ENCODE results near the gene PLXNA4. TPM values are rescaled to one million over a fixed set of nuclear protein-coding genes. Genes with fewer than 3 reads are reported as not detected.
A peak's percentile ranks its signal among the peaks of the same experiment; 100 is the strongest.

The PLXNA4 gene
- total and polyA plus RNA-seq, 4 donors = 0.04 to 1.1 (median 0.41) TPM

- TF ChIP-seq REST (IDR thresholded peaks at IDR 0.05) = no peak
- TF ChIP-seq YY1 (IDR thresholded peaks at IDR 0.05) = no peak
- TF ChIP-seq EGR1 (IDR thresholded peaks at IDR 0.05; ENCODE audit: low read depth in 2 of 2) = no peak
- TF ChIP-seq SP1 (IDR thresholded peaks at IDR 0.05) = no peak
- TF ChIP-seq HNF4G (IDR thresholded peaks at IDR 0.05) = no peak
- TF ChIP-seq FOXA2 (IDR thresholded peaks at IDR 0.05) = no peak
- TF ChIP-seq ATF3 (IDR thresholded peaks at IDR 0.05) = no peak
- TF ChIP-seq TAF1 (conservative IDR thresholded peaks at IDR 0.05) = no peak
- no peak for TF ChIP-seq JUND (IDR thresholded peaks at IDR 0.05)
- no peak for TF ChIP-seq CTCF (IDR thresholded peaks at IDR 0.05; ENCODE audit: low read depth, low read length, missing input control)
- TF ChIP-seq, protein P1, sequence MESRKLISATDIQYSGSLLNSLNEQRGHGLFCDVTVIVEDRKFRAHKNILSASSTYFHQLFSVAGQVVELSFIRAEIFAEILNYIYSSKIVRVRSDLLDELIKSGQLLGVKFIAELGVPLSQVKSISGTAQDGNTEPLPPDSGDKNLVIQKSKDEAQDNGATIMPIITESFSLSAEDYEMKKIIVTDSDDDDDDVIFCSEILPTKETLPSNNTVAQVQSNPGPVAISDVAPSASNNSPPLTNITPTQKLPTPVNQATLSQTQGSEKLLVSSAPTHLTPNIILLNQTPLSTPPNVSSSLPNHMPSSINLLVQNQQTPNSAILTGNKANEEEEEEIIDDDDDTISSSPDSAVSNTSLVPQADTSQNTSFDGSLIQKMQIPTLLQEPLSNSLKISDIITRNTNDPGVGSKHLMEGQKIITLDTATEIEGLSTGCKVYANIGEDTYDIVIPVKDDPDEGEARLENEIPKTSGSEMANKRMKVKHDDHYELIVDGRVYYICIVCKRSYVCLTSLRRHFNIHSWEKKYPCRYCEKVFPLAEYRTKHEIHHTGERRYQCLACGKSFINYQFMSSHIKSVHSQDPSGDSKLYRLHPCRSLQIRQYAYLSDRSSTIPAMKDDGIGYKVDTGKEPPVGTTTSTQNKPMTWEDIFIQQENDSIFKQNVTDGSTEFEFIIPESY (IDR thresholded peaks at IDR 0.05) = no peak
- TF ChIP-seq NR2F2 (IDR thresholded peaks at IDR 0.05) = no peak
- TF ChIP-seq RXRA (IDR thresholded peaks at IDR 0.05) = no peak
- TF ChIP-seq GABPA (IDR thresholded peaks at IDR 0.05 in 1 of 2, conservative IDR thresholded peaks at IDR 0.05 in 1 of 2) = no peak
- no peak for TF ChIP-seq RAD21 (IDR thresholded peaks at IDR 0.05)
- Histone ChIP-seq H3K4me1 (ENCODE audit: control insufficient read depth in 4 of 4, insufficient read depth in 4 of 4, low read length in 3 of 4) (peaks cover 0 to 8% (median 6%) of the 10 kb centered on the region in 4 donors), H3K4me3 (ENCODE audit: low read depth in 1 of 3, low read length in 3 of 3) (no peak overlapping the region), H3K9me3 (ENCODE audit: control insufficient read depth in 4 of 4, low read length in 3 of 4) (no peaks in the 10 kb centered on the region), H3K9ac (ENCODE audit: low read depth in 1 of 2, low read length in 2 of 2) (no peak overlapping the region), H3K27me3 (ENCODE audit: control insufficient read depth in 4 of 4, insufficient read depth in 4 of 4, low read length in 3 of 4) (no peaks in the 10 kb centered on the region), H3K27ac (ENCODE audit: low read depth in 1 of 2, low read length in 2 of 2) (no peak overlapping the region), H3K36me3 (ENCODE audit: control insufficient read depth in 4 of 4, insufficient read depth in 3 of 4, low read depth in 1 of 4, low read length in 3 of 4) (no peaks in the 10 kb centered on the region)
- no peak for DNase-seq (ENCODE audit: low spot score)
- 94% methylated on average over 2 of the region's 2 CpGs for whole genome bisulfite sequencing
Measured at GRCh38 chr7:132081686-132082085, 494.6 kb downstream of the PLXNA4 start.

GRCh38 chr7:132080967-132081668 is 495.2 kb downstream of the PLXNA4 start:
- H3K4me1 ChIP-seq (ENCODE audit: control insufficient read depth in 4 of 4, insufficient read depth in 4 of 4, low read length in 3 of 4) = peaks cover 0 to 11% (median 8%) of the 10 kb centered on the region in 4 donors
- no peak for DNase-seq (ENCODE audit: low spot score)
- H3K27ac ChIP-seq (ENCODE audit: low read depth in 1 of 2, low read length in 2 of 2) = no peak overlapping the region
- no peak overlapping the region for H3K9ac ChIP-seq (ENCODE audit: low read depth in 1 of 2, low read length in 2 of 2)
- no peak overlapping the region for H3K4me3 ChIP-seq (ENCODE audit: low read depth in 1 of 3, low read length in 3 of 3)
- WGBS = 60% methylated on average over 6 of the region's 6 CpGs
- no peaks in the 10 kb centered on the region for H3K36me3 ChIP-seq (ENCODE audit: control insufficient read depth in 4 of 4, insufficient read depth in 3 of 4, low read depth in 1 of 4, low read length in 3 of 4)
- H3K9me3 ChIP-seq (ENCODE audit: control insufficient read depth in 4 of 4, low read length in 3 of 4) = no peaks in the 10 kb centered on the region
- H3K27me3 ChIP-seq (ENCODE audit: control insufficient read depth in 4 of 4, insufficient read depth in 4 of 4, low read length in 3 of 4) = no peaks in the 10 kb centered on the region
- TF ChIP-seq REST (IDR thresholded peaks at IDR 0.05) (peak; percentile 17), YY1 (IDR thresholded peaks at IDR 0.05) (no peak), NR2F2 (IDR thresholded peaks at IDR 0.05) (peak; percentile 56), CTCF (IDR thresholded peaks at IDR 0.05; ENCODE audit: low read depth, low read length, missing input control) (no peak)
